HG03066 (cell line): Measurements from ENCODE around the gene C1R.
"Not testable (repeated sequence)": the region's sequence is repeated elsewhere in the genome, so short reads cannot be mapped to it uniquely, and the experiment has no call there.

Experiments
- ATAC-seq: cut with Tn5 transposase; IDR thresholded peaks from one replicate; pipeline ENCODE4 v1.9.1; 2021; ENCODE audit warnings: low read depth; ENCODE audit not compliant: unreplicated experiment

C1R gene

GRCh38 chr12:7121324-7121723 is 29.1 kb upstream of the C1R start:
- ATAC-seq = no peak

GRCh38 chr12:7120166-7120565 is 27.9 kb upstream of the C1R start:
- ATAC-seq = no peak

GRCh38 chr12:7118881-7119280 is 26.6 kb upstream of the C1R start:
- ATAC-seq = no peak

GRCh38 chr12:7117670-7118069 is 25.4 kb upstream of the C1R start:
- no peak for ATAC-seq

- ATAC-seq = no peak
Observed at GRCh38 chr12:7116916-7117315, 24.7 kb upstream of the C1R start.

GRCh38 chr12:7116196-7116595 is 24.0 kb upstream of the C1R start:
- no peak for ATAC-seq

- no peak for ATAC-seq
Observed at GRCh38 chr12:7114851-7115250, 22.6 kb upstream of the C1R start.

- ATAC-seq = no peak
Observed at GRCh38 chr12:7114008-7114407, 21.8 kb upstream of the C1R start.

- no peak for ATAC-seq
Observed at GRCh38 chr12:7113389-7113871, 21.2 kb upstream of the C1R start.

- ATAC-seq = no peak
Observed at GRCh38 chr12:7112041-7112440, 19.8 kb upstream of the C1R start.

GRCh38 chr12:7110661-7111060 is 18.4 kb upstream of the C1R start:
- no peak for ATAC-seq

GRCh38 chr12:7109572-7109920 is 17.3 kb upstream of the C1R start:
- ATAC-seq = no peak

GRCh38 chr12:7108796-7109571 is 16.7 kb upstream of the C1R start, which contains the start of gene C1RL:
Gene C1RL, minus strand, starts transcription at chr12:7109214. Its CDS starts 34 bp downstream, at chr12:7109180.
- peak; percentile 26 for ATAC-seq

GRCh38 chr12:7108003-7108795 is 16.0 kb upstream of the C1R start:
- peak; percentile 95 for ATAC-seq

GRCh38 chr12:7107636-7108002 is 15.4 kb upstream of the C1R start:
- no peak for ATAC-seq

GRCh38 chr12:7107181-7107580 is 14.9 kb upstream of the C1R start:
- not testable (repeated sequence) for ATAC-seq

GRCh38 chr12:7106082-7106481 is 13.8 kb upstream of the C1R start:
- ATAC-seq = no peak

- no peak for ATAC-seq
Observed at GRCh38 chr12:7103837-7104584, 11.8 kb upstream of the C1R start.

- ATAC-seq = no peak
Observed at GRCh38 chr12:7102582-7102981, 10.3 kb upstream of the C1R start.

- no peak for ATAC-seq
Observed at GRCh38 chr12:7101694-7102131, 9.5 kb upstream of the C1R start.

- no peak for ATAC-seq
Observed at GRCh38 chr12:7101047-7101693, 8.9 kb upstream of the C1R start.
